GM12878 (cell line): ENCODE results near the gene CTNNA1.

ENCODE experiments used
- GABPA ChIP-seq: IDR thresholded peaks from 2 replicates; pipeline ENCODE4 v1.6.1; 2014; ENCODE audit warnings: antibody characterized with exemption, low read depth, mild to moderate bottlenecking, inconsistent platforms
- MYB ChIP-seq: fragments of 150-350 bp; IDR thresholded peaks from 2 replicates; pipeline ENCODE4 v1.6.1; 2014; ENCODE audit warnings: mild to moderate bottlenecking, low read depth, low read length, borderline replicate concordance

DNA sequence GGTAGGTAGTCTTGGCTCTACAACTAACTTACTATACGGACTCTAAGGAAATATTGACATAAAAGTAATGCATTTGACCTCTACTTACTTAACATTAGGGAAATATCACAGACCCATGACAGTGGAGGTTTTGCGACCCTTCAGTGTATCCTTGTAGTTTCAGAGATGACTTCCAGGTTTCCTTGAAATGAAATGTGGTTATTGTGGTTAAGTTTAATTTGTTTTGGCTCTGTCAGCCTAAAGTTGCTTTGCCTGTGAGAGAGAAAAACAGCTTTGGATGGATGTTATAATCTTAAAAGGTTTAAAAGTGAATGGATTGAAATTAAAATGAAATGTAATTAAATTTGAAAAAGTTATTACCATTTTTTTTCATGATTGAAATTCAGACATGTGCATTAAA, 79.0 kb downstream of the CTNNA1 start:
- no peak for TF ChIP-seq MYB
- TF ChIP-seq GABPA: no peak
